ENCODE measurements around the gene ANKRD40.

Gene ANKRD40

GRCh38 chr17:50660042-50660886 is 47.5 kb downstream of the ANKRD40 start:
- peaks cover 49% of the 10 kb centered on the region for H3K4me1 ChIP-seq
- H3K27me3 ChIP-seq (ENCODE audit: control insufficient read depth, insufficient read depth, low read length) = no peaks in the 10 kb centered on the region
- no peaks in the 10 kb centered on the region for H3K79me2 ChIP-seq
- no peak for TF ChIP-seq CTCF (IDR thresholded peaks at IDR 0.05)
- H3K36me3 ChIP-seq (ENCODE audit: control insufficient read depth, insufficient read depth, low read length) = no peaks in the 10 kb centered on the region
- no peak overlapping the region for H3K4me3 ChIP-seq (ENCODE audit: low read depth, low read length)
- H3K4me2 ChIP-seq (ENCODE audit: low read length) = peak overlapping the region; percentile 11
- H3K27ac ChIP-seq = peak overlapping the region; percentile 95
- H3K9me3 ChIP-seq (ENCODE audit: control insufficient read depth, low read length) = no peaks in the 10 kb centered on the region
- H3K9ac ChIP-seq = peak overlapping the region; percentile 50
- H2AFZ ChIP-seq = peak overlapping the region; percentile 98

DNA sequence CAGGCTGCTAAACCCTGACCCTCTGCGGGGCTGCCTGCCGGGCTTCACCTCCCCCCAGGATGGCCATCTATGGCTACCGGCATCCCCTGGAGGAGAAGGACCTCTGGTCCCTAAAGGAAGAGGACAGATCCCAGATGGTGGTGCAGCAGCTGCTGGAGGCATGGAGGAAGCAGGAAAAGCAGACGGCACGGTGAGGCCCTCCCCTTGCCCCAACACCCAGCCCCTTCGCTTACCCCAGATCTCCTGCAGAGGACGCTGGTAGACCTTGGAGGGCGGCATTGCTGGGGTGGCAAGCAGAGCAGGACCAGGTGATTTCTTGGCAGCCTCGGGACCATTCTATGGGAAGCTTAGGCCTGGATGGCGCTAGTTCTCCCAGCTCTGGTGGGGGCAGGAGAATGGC is 48.5 kb downstream of the ANKRD40 start:
- H3K36me3 ChIP-seq (ENCODE audit: control insufficient read depth, insufficient read depth, low read length) = no peaks in the 10 kb centered on the region
- H2AFZ ChIP-seq = no peak overlapping the region
- H3K79me2 ChIP-seq = no peaks in the 10 kb centered on the region
- H3K4me3 ChIP-seq (ENCODE audit: low read depth, low read length) = no peak overlapping the region
- H3K4me2 ChIP-seq (ENCODE audit: low read length) = no peak overlapping the region
- no peaks in the 10 kb centered on the region for H3K27me3 ChIP-seq (ENCODE audit: control insufficient read depth, insufficient read depth, low read length)
- H3K9me3 ChIP-seq (ENCODE audit: control insufficient read depth, low read length) = no peaks in the 10 kb centered on the region
- TF ChIP-seq CTCF (IDR thresholded peaks at IDR 0.05) = no peak
- peak overlapping the region; percentile 95 for H3K27ac ChIP-seq
- no peak overlapping the region for H3K9ac ChIP-seq
- peaks cover 48% of the 10 kb centered on the region for H3K4me1 ChIP-seq

GRCh38 chr17:50658616-50659015 is 49.1 kb downstream of the ANKRD40 start:
- no peaks in the 10 kb centered on the region for H3K79me2 ChIP-seq
- no peak overlapping the region for H2AFZ ChIP-seq
- no peak for TF ChIP-seq CTCF (IDR thresholded peaks at IDR 0.05)
- peaks cover 42% of the 10 kb centered on the region for H3K4me1 ChIP-seq
- no peaks in the 10 kb centered on the region for H3K27me3 ChIP-seq (ENCODE audit: control insufficient read depth, insufficient read depth, low read length)
- H3K4me2 ChIP-seq (ENCODE audit: low read length) = no peak overlapping the region
- no peaks in the 10 kb centered on the region for H3K9me3 ChIP-seq (ENCODE audit: control insufficient read depth, low read length)
- H3K9ac ChIP-seq = no peak overlapping the region
- no peak overlapping the region for H3K27ac ChIP-seq
- H3K4me3 ChIP-seq (ENCODE audit: low read depth, low read length) = no peak overlapping the region
- no peaks in the 10 kb centered on the region for H3K36me3 ChIP-seq (ENCODE audit: control insufficient read depth, insufficient read depth, low read length)

DNA sequence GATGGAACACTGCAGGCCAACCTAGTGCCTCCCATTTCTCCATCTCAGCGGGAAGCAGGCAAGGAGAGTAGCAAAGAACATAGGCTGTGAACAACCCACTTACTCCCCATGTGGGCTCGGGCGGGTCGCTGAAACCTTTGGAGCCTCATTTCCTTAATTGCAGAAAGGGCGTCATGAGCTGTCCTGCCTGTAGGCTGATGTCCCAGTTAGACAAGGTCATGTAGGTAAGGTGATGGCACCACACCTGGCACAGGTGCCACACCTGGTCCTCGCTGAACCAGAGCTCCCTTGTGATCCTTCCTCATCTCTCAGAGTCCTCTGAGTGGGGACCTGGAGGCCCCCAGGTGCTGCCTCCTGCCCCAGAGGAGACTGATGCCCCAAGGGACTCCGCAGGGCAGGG is 50.1 kb downstream of the ANKRD40 start:
- TF ChIP-seq CTCF (IDR thresholded peaks at IDR 0.05) = no peak
- Histone ChIP-seq H3K79me2 (no peaks in the 10 kb centered on the region), H3K4me3 (ENCODE audit: low read depth, low read length) (no peak overlapping the region), H3K9me3 (ENCODE audit: control insufficient read depth, low read length) (no peaks in the 10 kb centered on the region), H3K36me3 (ENCODE audit: control insufficient read depth, insufficient read depth, low read length) (no peaks in the 10 kb centered on the region), H3K4me2 (ENCODE audit: low read length) (no peak overlapping the region), H3K27me3 (ENCODE audit: control insufficient read depth, insufficient read depth, low read length) (no peaks in the 10 kb centered on the region), H3K9ac (no peak overlapping the region), H3K4me1 (peaks cover 36% of the 10 kb centered on the region), H2AFZ (no peak overlapping the region), H3K27ac (no peak overlapping the region)

- no peaks in the 10 kb centered on the region for H3K36me3 ChIP-seq (ENCODE audit: control insufficient read depth, insufficient read depth, low read length)
- no peak overlapping the region for H3K9ac ChIP-seq
- H3K27me3 ChIP-seq (ENCODE audit: control insufficient read depth, insufficient read depth, low read length) = no peaks in the 10 kb centered on the region
- no peak overlapping the region for H3K4me2 ChIP-seq (ENCODE audit: low read length)
- peaks cover 31% of the 10 kb centered on the region for H3K4me1 ChIP-seq
- no peak overlapping the region for H2AFZ ChIP-seq
- no peak for TF ChIP-seq CTCF (IDR thresholded peaks at IDR 0.05)
- H3K79me2 ChIP-seq = no peaks in the 10 kb centered on the region
- no peak overlapping the region for H3K4me3 ChIP-seq (ENCODE audit: low read depth, low read length)
- no peaks in the 10 kb centered on the region for H3K9me3 ChIP-seq (ENCODE audit: control insufficient read depth, low read length)
- no peak overlapping the region for H3K27ac ChIP-seq
These were observed 50.7 kb downstream of the ANKRD40 start for GRCh38 chr17:50657054-50657453.

All from parathyroid adenoma (tissue), 2 donors.